Erythroblast (primary cell): ENCODE measurements around the gene FAXDC2.

Experiments
- GATA1 ChIP-seq: IDR thresholded peaks from 2 replicates; pipeline ENCODE4 v1.6.1; 2011; ENCODE audit warnings: low read depth, mild to moderate bottlenecking, control low read depth, low read length, moderate library complexity
- POLR2A ChIP-seq: IDR thresholded peaks from 2 replicates; pipeline ENCODE4 v1.6.1; 2011; ENCODE audit warnings: mild to moderate bottlenecking, low read length

- TF ChIP-seq POLR2A (no peak), GATA1 (no peak)
These were observed 30.9 kb downstream of the FAXDC2 start for GRCh38 chr5:154819546-154819945.
